Measurements from ENCODE around the gene SERPINI1.

DNA sequence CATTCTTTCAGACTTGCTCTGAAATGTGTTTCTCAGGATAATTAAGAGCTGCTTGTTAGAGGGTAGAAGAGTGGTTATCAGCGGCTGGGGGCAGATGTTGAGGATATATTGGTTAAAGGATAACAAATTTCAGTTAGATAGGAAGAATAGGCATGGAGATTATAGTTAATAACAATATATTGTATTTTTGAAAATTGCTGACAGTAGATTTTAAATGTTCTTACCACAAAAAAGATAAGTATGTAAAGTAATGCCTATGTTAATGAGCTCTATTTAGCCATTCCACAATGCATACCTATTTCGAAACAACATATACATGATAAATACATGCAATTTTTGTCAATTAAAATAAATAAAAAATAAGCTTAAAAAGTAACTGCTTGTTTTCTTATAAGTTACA, 123.3 kb downstream of the SERPINI1 start:
- no peak for TF ChIP-seq CTCF (IDR thresholded peaks at IDR 0.05 in 8 of 11, conservative IDR thresholded peaks at IDR 0.05 in 3 of 11)
- no peak for TF ChIP-seq POLR2A (IDR thresholded peaks at IDR 0.05)

All from spleen (tissue), 7 donors.